Activated T-cell treated with anti-CD3 and anti-CD28 coated beads for 48 hours (primary cell): ENCODE results near the gene ONECUT1.

Experiments
- DNase-seq: peaks from one replicate; pipeline ENCODE4 v3.0.0-alpha.2; 2020; ENCODE audit warnings: low read depth

ONECUT1 gene

GRCh38 chr15:52731732-52732470 is 58.2 kb downstream of the ONECUT1 start:
- DNase-seq = no peak

GRCh38 chr15:52731004-52731403 is 59.1 kb downstream of the ONECUT1 start:
- no peak for DNase-seq

- DNase-seq = no peak
Observed at GRCh38 chr15:52730594-52730993, 59.5 kb downstream of the ONECUT1 start.

- no peak for DNase-seq
Observed at GRCh38 chr15:52730173-52730572, 60.0 kb downstream of the ONECUT1 start.

- no peak for DNase-seq
Observed at GRCh38 chr15:52728899-52729298, 61.2 kb downstream of the ONECUT1 start.

GRCh38 chr15:52727815-52728214 is 62.3 kb downstream of the ONECUT1 start:
- no peak for DNase-seq

GRCh38 chr15:52726195-52726594 is 63.9 kb downstream of the ONECUT1 start:
- DNase-seq = no peak

- no peak for DNase-seq
Observed at GRCh38 chr15:52718551-52718950, 71.6 kb downstream of the ONECUT1 start.

- DNase-seq = no peak
Observed at GRCh38 chr15:52717924-52718323, 72.2 kb downstream of the ONECUT1 start.

GRCh38 chr15:52717481-52717880 is 72.7 kb downstream of the ONECUT1 start:
- no peak for DNase-seq

- no peak for DNase-seq
Observed at GRCh38 chr15:52716536-52716935, 73.6 kb downstream of the ONECUT1 start.

GRCh38 chr15:52715411-52715810 is 74.7 kb downstream of the ONECUT1 start:
- no peak for DNase-seq

GRCh38 chr15:52714968-52715367 is 75.2 kb downstream of the ONECUT1 start:
- DNase-seq = no peak

GRCh38 chr15:52710708-52711389 is 79.3 kb downstream of the ONECUT1 start:
- no peak for DNase-seq

- no peak for DNase-seq
Observed at GRCh38 chr15:52710050-52710707, 80.0 kb downstream of the ONECUT1 start.

GRCh38 chr15:52709187-52709981 is 80.8 kb downstream of the ONECUT1 start:
- DNase-seq = no peak
